ENCODE measurements around the gene TUBB. TPM values are rescaled to one million over a fixed set of nuclear protein-coding genes. Genes with fewer than 3 reads are reported as not detected.

TUBB gene
- total RNA-seq, 1 donor from 2014 or later, result 878 TPM

DNA sequence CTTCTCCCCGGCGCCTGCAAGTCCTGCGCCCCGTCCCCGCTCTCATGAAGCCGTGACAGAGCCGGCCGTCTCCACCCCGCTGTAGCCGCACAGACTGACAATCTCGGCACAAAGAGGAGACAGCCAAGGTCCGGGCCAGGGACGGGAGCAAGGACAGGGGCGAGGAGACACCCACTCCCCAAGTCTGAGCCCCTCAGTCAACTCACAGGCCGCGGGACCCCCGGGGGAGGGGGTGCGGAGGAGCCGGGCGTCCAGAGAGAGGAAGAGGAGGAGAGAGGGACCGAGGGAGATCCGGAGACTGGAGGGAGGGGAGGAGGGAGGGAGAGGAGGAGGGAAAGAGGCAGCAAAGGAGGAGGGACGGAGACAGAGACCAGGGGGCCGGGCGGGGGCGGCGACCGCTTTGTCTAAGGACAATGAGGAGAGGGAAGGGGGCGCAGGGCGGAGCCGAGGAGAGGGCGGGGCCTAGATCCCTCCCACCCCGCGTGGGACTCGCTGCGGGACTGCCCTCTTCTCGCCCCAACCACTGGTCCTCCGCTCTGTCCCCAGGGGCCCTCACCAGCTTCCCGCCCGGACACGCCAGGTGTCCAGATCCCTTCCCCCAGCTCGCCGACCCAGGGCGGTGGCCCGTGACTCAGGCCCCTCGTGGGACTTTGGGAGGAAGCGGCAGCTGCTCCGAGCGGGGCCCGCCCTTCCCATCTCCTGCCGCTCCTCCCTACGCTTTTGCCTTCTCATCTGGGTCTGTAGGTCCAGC lies 33.1 kb upstream of the TUBB start:
- no peak for DNase-seq (ENCODE audit: extremely low read depth, low read depth, low spot score)

DNA sequence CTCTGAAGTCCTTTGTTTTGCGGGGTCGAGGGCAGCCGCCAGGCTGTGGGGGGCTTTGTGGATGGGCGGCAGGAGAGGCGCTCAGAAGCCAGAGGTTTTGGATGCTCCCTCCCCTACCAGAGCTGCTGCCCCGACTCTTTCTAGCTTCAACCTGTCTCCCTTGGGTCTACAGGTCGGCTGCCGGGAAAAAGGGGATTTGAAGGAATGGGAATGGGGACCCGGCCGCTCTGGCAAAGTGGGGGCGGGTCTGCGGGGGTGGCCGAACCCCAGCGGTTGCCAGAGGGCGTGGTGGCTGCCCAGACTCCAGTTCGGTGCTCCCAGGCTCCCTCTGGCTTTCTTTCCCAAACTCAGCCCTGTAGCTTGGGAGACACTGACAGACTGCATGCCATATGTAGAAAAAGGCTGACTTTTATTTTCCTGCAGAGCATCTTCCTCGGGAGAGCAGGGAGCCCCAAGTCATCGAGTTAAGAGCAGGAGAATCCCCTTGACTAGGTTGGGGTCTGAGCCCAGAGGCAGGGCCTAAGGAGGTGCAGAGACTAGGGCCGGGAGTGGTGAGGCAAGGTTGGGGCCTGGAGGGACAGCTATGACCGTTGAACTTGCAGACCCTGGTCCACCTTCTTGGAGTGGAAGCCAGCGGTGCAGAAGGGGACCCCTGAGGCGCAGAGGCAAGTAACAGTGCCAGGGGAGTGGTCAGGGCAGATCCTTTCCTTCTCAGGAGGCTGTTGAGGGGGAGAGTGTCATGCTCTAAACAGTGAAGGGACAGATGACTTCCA lies 32.3 kb upstream of the TUBB start:
- DNase-seq (ENCODE audit: extremely low read depth, low read depth, low spot score), result no peak

DNA sequence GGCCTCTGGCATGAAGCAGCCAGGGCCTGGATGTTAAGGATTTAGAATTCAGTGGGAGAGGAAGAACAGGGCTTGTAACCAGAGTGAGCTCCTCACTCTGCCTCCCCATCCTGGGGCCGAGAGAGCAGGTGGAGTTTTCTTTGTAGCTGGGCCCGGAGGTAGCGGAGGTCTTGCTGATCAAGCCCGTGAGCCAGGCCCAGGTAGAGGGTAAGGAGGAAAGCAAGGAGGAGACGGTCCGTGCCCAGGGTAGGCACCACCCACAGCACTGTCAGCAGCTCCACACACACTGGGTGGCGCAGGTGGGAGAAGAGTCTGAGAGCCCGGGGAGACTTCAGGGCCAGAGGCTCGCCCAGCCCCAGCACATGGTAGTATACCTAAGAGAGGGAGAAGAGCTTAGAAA lies 31.6 kb upstream of the TUBB start:
- DNase-seq (ENCODE audit: extremely low read depth, low read depth, low spot score), result no peak

DNA sequence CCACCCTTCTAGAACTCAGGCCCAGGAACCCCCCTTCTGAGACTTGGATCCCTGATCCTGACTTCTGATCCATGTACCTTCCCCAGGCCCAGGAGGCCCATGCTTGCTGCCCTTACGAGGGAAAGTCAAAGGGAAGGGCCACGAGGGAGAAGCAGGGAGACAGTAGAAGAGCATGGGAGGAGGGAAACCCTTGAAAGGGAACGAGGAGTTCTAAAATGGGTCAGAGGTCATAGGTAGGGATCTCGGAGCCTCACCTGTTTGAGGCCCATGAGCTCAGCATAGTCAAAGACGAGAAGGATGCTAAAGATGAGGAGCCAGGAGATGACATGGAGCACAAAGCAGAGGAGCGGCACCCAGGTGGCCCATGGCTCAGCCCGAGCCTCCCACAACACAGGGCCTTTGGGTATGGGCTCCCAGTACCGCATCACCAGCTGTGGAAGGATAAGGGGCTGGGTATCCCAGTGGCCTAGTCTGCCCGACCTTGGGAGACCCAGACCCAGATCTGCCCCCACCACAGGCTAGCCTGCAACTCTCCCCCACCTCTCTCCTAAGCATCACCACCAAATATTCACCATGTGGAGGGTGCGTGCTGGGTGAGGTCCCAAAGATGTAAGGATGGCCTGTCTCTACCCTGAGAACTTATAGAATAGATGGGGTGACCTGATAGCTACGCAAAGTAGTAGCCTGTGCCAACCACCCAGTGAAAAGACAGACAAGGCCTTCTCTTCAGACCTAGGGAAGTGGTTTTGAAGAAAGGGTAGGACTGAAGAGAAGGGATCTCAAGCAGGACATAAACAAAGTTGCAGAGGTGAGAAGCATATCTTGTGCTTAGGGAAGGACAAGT lies 30.9 kb upstream of the TUBB start:
- DNase-seq (ENCODE audit: extremely low read depth, low read depth, low spot score), result no peak

DNA sequence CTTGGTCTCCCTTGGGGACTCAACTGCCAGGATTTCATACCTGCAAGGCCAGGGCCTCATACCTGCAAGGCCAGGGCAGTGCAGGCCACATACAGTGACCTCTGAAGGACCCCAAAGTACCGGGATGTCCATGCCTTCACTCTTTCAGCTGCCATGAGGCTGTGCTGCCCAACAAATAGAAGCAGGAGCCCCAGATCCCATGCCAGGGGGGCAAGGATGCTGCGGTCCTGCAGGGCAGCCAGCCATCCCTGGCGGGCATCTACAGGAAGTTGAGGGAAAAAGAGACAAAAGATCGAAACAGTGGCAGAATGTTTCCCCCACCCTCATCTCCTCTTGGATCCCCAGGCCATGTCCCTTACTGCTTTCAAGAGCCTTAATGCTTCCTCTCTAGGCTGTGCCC lies 30.2 kb upstream of the TUBB start:
- no peak for DNase-seq (ENCODE audit: extremely low read depth, low read depth, low spot score)

DNA sequence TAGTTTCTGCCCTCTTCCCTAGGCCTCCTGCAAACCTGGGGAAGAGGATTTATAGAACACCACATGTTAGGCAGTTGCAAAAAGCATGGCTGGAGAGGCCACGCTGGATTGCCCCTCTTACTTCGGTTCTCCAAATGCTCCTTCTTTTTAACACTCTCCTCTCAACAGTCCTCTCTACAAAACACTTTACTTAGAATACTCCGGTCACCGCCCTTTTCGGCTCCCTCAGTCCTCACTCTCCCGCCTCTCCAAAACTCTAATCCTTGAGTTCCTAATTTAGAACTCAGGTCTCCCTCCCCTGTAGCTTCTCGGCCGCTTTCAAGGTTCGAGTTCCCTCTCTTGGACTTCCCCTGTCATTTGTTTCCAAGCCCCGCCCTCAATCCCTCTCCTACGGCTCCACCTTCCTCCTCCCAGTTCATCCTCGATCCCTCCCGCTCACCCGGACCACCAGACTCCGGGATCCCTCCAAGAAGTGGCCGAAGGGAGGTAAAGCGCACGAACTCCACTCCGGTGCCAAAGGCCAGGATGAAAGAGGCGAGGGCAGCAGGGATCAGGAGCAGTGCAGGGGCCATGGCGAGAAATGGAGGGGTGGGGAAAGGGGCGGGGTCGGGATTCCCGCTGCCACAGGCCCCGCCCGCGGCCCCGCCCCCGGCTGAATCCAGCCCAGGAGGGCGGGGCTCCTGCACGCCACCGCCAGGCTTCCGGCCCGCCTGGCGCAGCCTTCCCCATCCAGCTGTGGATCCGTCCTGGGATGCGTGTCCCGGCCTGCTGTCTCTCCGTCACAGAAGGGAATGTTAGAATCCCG lies 29.5 kb upstream of the TUBB start, which contains the start of gene NRM:
NRM (minus strand) TSS at position 582 of the 805 bp plus-strand sequence; CDS start at position 572, 10 bp downstream.
- no peak for DNase-seq (ENCODE audit: extremely low read depth, low read depth, low spot score)

DNA sequence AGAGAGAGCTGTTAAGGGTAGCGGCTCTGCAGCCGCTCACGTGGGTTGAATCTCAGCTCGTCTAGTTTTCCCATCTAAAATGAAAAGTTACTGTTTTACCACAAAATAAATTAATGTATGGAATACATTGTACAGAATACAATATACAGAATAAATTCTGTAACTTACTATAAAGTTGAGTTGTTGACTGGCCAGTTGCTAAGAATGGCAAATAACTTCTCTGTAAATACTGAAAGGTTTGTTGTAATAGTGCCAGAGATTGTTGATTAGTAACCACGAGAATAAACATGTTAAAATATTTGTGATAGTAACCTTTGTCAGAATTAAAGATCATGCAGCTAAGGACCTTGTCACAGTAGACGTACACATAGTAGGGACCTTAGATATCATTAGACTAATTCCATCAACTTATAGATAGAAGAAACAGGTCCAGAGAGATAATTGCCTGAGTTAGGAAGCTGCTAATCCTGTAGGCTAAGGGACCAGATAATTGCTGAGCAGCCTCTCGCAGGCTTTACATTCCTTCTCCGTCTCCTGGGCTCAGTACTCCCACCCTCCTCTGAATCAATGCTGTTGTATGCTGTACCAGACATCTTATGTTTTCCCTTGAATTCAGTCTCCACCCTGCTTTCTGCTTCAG lies 28.8 kb upstream of the TUBB start:
- no peak for DNase-seq (ENCODE audit: extremely low read depth, low read depth, low spot score)

DNA sequence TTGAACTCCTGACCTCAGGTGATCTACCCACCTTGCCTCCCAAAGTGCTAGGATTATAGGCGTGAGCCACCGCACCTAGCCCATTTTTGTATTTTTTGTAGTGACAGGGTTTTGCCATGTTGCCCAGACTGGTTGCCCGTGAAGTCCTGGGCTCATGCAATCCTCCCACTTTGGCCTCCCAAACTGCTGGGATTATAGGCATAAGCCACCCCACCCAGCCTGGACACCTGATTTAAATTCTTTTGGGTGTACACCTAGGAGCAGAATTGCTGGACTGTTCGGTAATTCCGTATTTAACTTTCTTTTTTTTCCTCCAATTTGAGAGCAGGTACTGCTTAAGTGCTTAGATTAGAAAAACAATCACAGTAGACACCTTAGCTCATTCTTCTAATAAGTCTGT lies 23.7 kb upstream of the TUBB start:
- DNase-seq (ENCODE audit: extremely low read depth, low read depth, low spot score), result no peak

DNA sequence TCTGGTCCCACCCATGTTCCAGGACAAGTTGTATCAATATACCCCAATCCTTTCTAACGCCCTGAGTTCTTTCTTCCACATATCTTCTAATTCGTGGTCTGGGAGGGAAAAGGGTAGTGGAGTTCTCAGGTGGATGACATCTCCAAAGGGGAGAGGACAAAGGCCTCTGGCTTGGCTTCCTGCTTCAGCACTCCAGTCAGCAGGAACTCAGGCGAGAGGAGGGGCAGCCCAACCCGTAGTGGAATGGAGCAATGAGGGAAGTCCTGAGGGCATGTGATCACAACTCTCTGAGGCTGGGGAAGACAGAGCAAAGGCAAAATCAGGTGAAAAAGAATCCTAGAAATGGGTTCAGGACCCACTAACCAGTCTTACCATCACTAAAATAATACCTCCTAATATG lies 19.8 kb upstream of the TUBB start:
- DNase-seq (ENCODE audit: extremely low read depth, low read depth, low spot score), result no peak

DNA sequence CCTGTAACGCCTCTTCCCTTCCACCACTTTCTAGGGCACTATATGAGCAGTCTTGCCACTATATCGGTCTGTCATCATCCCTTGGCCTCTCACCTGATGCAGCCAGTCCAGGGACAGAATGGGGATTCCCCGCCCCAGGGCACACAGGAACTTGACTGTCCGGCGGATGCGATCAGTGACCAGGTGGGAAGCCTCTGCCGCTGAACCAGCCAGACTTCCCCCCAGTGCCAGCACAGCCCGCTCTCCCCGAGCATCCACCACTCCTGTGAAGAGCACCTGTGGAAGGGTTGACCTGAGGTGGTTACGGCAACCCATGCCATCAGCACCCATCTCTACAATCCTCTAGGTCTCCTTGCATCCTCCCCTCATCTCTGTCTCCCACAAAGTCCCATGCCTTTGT lies 17.1 kb upstream of the TUBB start:
- DNase-seq (ENCODE audit: extremely low read depth, low read depth, low spot score), result no peak

DNA sequence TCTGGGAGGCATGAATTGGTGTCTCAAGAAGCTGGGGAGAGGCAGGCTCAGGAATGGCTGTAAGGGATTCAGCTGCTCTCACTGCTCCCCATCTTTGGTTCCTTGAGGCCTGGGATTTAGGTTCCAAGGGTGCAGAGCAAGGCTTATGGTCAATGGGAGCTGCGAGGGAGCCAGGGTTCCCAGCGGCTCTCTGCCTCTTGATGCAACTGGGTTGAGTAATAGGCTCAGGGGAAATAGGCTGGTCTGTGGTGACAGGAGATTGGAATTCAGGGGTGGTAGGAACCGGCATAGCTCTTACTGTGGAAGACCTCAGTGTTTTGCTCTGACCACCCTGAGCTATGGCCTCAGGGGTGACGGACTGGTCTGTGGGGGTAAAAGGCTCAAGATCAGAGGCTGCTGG lies 16.3 kb upstream of the TUBB start:
- DNase-seq (ENCODE audit: extremely low read depth, low read depth, low spot score), result no peak

DNA sequence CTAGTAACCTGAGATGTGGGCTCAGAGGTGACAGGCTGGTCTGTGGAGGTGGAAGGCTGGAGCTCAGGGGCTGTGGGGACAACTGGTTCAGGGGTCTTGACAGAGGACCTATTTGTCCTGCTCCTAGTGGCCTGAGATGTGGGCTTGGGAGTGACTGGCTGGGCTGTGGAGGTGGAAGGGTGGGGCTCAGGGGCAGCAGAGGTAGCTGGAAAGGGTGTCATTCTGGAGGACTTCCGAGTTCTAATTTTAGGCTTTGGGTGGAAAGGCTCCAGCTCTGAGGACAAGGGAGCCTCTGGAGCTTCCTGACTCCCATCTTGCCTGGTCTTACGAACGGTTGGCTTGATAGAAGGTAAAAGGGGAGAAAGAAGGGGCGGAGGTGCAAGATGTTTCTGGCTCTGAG lies 14.5 kb upstream of the TUBB start:
- no peak for DNase-seq (ENCODE audit: extremely low read depth, low read depth, low spot score)

DNA sequence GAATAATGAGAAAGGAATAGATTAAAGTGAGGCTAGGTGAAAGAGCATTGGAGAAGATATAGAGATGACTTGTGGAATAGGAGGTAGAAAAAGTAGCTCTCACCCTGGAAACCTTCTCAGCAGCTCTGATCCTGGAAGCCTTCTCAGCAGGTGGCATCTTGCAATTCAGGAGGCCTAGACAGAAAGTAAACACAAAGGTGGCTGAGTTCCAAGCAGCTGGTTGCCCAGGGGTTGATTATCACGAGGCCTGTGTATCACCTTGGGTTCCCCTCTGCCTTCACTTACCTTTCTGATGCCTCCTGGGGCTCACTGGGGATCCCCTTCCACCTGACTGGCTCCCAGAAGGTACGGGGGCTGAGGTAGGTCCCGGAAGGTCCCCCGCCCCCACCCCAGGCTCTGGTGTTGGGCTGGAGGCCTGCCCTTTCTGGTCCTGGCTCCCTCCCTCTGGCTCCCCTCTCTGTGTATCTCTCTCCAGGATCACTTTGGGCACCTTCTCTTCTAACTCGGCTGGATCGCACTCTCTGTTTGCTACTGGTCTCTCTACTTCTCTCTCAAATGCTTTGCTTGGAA lies 12.8 kb upstream of the TUBB start:
- DNase-seq (ENCODE audit: extremely low read depth, low read depth, low spot score), result no peak

DNA sequence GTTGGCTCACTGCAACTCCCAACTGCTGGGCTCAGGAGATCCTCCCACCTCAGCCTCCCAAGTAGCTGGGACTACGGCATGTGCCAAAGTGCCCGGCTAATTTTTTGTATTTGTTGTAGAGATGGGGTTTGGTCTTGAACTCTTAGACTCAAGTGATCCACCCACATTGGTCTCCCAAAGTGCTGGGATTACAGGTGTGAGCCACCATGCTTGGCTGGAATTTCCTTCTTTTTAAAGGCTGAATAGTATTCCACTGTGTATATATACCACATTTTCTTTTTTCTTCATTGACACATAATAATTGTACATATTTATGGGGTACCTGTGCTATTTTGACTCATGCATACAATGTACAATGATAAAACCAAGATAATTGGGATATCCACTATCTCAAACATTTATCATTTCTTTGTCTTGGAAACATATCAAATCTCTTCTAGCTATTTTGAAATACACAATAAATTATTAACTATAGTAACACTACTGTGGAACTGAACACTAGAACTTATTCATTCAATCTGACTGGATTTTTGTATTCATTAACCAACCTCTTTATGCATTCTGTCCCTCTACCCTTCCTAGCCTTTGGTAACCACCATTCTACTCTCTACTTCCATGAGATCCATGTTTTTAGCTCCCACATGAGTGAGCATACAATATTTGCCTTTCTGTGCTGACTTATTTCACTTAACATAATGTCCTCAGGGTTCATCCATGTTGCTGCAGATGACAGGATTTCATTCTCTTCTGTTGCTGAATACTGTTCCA lies 10.9 kb upstream of the TUBB start:
- no peak for DNase-seq (ENCODE audit: extremely low read depth, low read depth, low spot score)

DNA sequence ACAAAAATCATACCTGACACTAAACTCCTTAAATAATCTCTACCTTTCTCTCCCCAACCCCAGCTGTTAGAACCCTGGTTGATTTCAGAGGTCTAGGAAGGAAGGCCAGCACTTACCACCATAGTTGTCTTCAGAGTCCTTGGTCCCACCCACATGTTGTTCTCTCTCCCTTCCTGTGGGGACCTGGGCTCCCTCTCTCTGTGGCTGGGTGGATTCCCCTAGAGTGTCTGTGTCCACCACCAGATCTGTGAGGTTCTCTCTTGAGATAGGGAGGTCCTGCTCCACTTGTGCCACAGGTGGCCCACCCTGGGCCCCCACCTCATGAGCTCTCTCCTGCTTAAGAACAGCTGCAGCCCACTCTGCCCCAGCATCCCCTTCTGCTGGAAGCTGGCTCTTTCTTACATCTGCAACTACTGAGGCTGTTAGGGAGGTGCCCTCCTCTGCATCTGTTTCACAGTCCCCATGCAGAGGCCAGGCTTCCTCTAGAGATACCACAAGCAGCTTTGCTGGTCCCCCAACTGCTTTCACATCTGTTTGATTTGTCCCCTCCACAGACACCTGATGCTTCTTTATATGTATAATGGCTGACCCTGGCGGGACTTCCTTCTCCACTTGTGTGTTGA lies 8.3 kb upstream of the TUBB start:
- DNase-seq (ENCODE audit: extremely low read depth, low read depth, low spot score), result no peak

DNA sequence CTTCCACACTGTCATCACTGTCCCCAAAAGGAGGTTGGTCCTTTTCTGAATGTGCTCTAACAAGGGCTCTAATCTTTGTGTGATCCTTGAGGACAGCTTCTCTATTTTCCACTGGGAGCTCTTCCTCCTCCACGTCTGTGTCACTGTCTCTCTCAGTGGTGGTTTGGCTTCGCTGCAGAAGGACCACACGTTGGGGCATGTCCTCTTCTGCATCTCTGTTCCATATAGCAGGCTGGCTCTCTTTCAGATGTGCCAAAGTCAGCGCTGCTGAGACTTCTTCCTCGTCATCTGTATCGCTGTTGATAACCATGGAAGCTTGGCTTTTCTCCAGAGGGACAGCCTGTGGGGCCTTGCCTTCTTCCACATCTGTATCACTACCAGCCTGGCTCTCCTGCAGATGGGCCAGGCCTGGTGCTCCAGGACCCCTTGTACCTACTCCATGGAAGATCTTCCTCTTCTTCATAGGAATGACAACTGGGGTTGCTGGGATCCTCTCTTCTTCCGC lies 7.7 kb upstream of the TUBB start:
- no peak for DNase-seq (ENCODE audit: extremely low read depth, low read depth, low spot score)

DNA sequence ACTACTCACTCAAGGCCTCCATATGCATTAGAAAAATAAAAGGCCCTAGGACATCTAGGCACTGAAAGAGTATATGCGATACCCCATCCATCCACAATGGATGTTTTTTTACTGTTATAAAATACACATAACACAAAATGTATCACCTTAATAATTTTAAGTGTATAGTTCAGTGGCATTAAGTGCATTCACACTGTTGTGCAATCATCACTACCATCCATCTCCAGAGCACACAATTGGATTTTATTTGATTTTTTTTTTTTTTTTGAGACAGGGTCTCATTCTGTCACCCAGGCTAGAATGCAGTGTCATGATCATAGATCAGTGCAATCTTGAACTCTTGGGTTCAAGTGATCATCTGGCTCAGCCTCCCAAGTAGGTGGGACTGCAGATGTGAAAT lies 5.9 kb upstream of the TUBB start:
- no peak for DNase-seq (ENCODE audit: extremely low read depth, low read depth, low spot score)

DNA sequence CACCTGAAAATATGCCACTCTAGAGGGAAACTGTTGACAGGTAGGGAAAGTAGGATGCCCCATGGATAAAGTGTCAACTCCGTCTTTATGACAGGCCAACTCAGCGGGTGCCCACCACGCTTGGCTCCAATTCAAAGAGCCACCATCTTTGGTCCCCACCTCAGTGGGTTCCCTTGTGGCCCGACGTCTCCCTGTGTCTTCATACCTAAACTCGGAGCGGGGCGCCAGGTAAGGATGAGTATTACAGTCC lies 3.3 kb upstream of the TUBB start:
- no peak for DNase-seq (ENCODE audit: extremely low read depth, low read depth, low spot score)

Measured in glomerular endothelial cell (primary cell).